Upper lobe of left lung (tissue), 4 donors: ENCODE measurements around the gene B3GNT8.

Experiments
- EP300 ChIP-seq, 4 donors: sonication (generic); formaldehyde crosslinking; IDR thresholded peaks; one replicate each; pipeline ENCODE4 v1.5.1; 2017; ENCODE audit warnings: antibody characterized with exemption in 4 of 4, control low read depth in 2 of 4
- POLR2A ChIP-seq, 4 donors: fragments of 450-650 bp; IDR thresholded peaks; one replicate each; pipeline ENCODE4 v1.5.1; 2016 to 2017; ENCODE audit warnings: antibody characterized with exemption in 4 of 4, mild to moderate bottlenecking in 2 of 4
- POLR2AphosphoS5 ChIP-seq, 2 donors: sonication (generic); formaldehyde crosslinking; IDR thresholded peaks; one replicate each; pipeline ENCODE4 v1.5.1; 2017; ENCODE audit warnings: antibody characterized with exemption in 2 of 2
- TF ChIP-seq, protein P1 (sequence below), 6 experiments: fragments of 450-650 bp in 4 of 6; fragments of 200-600 bp in 2 of 6; sonication (generic) in 2 of 6; IDR thresholded peaks; one replicate each; pipeline ENCODE4 v1.5.1; 2016 to 2019; ENCODE audit warnings: antibody characterized with exemption in 6 of 6

- TF ChIP-seq, protein P1, sequence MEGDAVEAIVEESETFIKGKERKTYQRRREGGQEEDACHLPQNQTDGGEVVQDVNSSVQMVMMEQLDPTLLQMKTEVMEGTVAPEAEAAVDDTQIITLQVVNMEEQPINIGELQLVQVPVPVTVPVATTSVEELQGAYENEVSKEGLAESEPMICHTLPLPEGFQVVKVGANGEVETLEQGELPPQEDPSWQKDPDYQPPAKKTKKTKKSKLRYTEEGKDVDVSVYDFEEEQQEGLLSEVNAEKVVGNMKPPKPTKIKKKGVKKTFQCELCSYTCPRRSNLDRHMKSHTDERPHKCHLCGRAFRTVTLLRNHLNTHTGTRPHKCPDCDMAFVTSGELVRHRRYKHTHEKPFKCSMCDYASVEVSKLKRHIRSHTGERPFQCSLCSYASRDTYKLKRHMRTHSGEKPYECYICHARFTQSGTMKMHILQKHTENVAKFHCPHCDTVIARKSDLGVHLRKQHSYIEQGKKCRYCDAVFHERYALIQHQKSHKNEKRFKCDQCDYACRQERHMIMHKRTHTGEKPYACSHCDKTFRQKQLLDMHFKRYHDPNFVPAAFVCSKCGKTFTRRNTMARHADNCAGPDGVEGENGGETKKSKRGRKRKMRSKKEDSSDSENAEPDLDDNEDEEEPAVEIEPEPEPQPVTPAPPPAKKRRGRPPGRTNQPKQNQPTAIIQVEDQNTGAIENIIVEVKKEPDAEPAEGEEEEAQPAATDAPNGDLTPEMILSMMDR (IDR thresholded peaks at IDR 0.05): no peak
- TF ChIP-seq POLR2A (IDR thresholded peaks at IDR 0.05) (no peak), POLR2AphosphoS5 (IDR thresholded peaks at IDR 0.05) (peak; percentile 22 to 36), EP300 (IDR thresholded peaks at IDR 0.05) (no peak)
Observed at GRCh38 chr19:41415154-41415571, 12.0 kb downstream of the B3GNT8 start.
